AG09319 (cell line): ENCODE measurements around the gene FBXO11.

ENCODE experiments used
- DNase-seq: peaks from one replicate; pipeline ENCODE4 v3.0.0-alpha.2; 2010; ENCODE audit warnings: low read depth; ENCODE audit errors: extremely low read depth
- CTCF ChIP-seq: IDR thresholded peaks from 2 replicates; pipeline ENCODE4 v1.5.1; 2011; ENCODE audit warnings: low read depth, mild to moderate bottlenecking, inconsistent platforms, low read length, moderate library complexity

The FBXO11 gene

GRCh38 chr2:47833516-47833968, 72.8 kb downstream of the FBXO11 start:
- TF ChIP-seq CTCF, result no peak
- no peak for DNase-seq

GRCh38 chr2:47822518-47822917, 83.8 kb downstream of the FBXO11 start:
- no peak for DNase-seq
- TF ChIP-seq CTCF, result no peak

GRCh38 chr2:47819834-47820233, 86.5 kb downstream of the FBXO11 start:
- no peak for TF ChIP-seq CTCF
- DNase-seq, result no peak

- no peak for TF ChIP-seq CTCF
- no peak for DNase-seq
Measured at GRCh38 chr2:47818777-47819176, 87.5 kb downstream of the FBXO11 start.

GRCh38 chr2:47815764-47816163, 90.5 kb downstream of the FBXO11 start:
- TF ChIP-seq CTCF, result no peak
- no peak for DNase-seq

- no peak for DNase-seq
- TF ChIP-seq CTCF, result no peak
Measured at GRCh38 chr2:47811668-47812067, 94.6 kb downstream of the FBXO11 start.

- TF ChIP-seq CTCF, result no peak
- DNase-seq, result no peak
Measured at GRCh38 chr2:47810850-47811249, 95.4 kb downstream of the FBXO11 start.
